Measurements from ENCODE around the gene GZMM.

Gene GZMM

DNA sequence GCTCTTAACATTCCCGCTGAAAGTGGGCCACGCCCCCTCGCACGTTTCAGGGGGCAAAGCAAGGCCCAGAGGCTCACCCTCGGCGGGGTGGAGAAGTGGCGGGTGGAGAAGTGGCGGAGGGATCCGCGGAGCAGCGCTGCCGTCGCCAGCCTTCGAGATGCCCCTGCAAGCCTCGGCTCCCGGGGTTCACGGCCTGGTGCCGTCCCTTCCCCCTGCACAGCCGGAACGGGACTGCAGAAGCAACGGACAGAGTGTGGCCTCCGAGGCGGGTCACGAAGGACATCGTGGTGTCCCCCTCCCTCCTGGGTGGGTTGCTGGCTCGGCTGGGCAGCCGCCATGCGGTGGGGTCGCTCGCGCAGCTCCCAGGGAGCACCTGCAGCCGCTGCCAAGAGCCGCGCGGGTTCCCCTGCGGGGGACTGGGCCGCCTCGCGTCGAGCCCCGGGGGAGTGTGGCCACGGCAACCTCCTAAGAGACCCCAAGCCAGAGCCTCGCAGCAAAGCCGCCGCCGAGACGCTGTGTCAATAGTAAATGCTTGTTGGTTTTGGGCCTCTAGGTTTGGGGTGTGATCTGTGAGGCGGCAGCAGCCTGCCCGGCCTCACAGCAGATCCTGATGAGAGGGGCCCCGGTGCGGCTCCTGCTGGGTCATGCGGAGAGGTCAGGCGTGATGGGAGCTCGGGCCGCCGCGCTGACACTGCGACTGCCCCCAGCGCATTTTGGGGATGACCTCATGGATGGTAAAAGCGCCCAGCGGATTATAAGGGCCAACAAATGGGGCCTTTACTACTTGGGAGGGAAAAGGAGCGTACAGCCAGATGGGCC, 31.1 kb upstream of the GZMM start:
- DNase-seq: no peak

DNA sequence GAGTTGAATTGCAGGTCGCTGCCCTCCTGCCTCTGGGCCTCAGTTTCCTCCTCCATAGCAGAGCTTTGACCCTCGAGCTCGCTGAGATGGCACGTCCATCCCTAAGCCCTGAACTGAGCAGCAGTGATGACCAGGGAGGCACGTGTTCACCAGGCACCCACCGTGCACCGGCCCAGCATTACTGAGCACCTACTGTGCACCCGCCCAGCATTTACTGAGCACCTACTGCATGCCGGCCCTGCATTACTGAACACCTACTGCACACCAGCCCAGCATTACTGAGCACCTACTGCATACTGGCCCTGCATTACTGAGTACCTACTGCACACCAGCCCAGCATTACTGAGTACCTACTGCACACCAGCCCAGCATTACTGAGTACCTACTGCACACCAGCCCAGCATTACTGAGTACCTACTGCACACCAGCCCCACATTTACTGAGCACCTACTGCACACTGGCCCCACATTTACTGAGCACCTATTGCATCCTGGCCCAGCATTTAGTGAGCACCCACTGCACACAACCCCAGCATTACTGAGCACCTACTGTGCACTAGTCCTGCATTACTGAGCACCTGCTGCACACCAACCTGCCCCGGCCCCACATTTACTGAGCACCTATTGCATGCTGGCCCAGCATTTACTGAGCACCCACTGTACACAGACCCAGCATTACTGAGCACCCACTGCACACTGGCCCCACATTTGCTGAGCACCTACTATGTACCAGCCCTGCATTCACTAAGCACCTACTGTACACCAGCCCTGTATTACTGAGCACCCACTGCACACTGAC, 30.3 kb upstream of the GZMM start:
- DNase-seq: no peak

DNA sequence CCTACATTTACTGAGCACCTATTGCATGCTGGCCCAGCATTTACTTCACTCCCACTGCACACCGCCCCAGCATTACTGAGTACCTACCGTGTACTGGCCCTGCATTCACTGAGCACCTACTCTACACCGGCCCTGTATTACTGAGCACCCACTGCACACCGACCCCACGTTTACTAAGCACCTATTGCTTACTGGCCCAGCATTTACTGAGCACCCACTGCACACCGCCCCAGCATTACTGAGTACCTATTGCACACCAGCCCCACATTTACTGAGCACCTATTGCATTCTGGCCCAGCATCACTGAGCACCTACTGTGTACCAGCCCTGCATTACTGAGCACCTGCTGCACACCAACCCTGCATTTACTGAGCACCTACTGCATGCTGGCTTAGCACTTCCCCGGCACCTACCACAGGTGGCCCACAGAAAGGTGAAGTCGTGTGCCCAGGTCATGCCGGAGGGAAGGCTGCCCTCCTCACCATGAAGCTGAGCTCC, 29.6 kb upstream of the GZMM start:
- no peak for DNase-seq

DNA sequence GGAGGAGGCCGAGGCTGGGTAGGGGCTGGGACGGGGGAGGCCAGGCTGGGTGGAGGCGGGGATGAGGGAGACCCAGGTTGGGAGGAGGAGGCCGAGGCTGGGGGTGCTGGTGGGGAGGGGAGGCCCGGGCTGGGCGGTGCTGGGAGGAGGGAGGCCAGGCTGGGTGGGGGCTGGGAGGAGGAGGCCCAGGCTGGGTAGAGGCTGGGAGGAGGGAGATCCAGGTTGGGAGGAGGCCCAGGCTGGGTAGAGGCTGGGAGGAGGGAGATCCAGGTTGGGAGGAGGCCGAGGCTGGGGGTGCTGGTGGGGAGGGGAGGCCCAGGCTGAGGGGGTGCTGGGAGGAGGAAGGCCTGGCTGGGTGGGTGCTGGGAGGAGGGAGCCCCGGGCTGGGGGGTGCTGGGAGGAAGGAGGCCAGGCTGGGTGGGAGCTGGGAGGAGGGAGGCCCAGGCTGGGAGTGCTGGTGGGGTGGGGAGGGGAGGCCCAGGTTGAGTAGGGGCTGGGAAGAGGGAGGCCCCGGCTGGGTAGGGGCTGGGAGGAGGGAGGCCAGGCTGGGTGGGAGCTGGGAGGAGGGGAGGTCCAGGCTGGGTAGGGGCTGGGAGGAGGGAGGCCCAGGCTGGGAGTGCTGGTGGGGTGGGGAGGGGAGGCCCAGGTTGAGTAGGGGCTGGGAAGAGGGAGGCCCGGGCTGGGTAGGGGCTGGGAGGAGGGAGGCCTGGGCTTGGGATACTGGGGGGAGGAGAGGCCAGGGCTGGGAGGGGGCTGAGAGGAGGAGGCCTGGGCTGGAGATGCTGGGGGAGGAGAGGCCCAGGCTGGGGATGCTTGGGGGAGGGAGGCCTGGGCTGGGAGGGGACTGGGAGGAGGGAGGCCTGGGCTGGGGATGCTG, 25.9 kb upstream of the GZMM start:
- DNase-seq: no peak

DNA sequence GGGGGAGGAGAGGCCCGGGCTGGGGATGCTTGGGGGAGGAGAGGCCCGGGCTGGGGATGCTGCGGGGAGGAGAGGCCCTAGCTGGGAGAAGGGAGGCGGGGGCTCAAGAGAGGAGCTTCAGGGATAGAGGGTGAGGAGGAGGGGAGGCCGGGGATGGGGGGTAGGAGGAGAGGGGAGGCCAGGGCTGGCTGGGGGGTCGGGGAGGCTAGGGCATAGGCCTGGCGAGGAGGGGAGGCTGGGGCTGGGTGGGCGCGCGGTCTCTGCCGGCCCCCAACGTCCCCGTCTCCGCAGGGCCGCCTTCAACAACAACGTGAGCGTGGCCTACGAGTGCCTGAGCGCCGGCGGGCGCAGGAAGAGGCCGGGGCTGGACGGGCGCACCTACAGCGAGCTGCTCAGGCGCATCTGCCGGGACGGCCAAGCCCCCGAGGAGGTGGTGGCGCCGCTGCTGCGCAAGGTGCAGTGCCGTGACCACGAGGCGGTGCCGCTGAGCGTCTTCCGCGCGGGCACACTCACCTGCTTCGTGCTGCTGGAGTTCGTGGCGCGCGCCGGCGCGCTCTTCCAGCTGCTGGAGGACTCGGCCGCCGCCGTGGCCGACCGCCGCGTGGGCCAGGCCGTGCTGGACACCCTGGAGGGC, 25.1 kb upstream of the GZMM start:
- no peak for DNase-seq

DNA sequence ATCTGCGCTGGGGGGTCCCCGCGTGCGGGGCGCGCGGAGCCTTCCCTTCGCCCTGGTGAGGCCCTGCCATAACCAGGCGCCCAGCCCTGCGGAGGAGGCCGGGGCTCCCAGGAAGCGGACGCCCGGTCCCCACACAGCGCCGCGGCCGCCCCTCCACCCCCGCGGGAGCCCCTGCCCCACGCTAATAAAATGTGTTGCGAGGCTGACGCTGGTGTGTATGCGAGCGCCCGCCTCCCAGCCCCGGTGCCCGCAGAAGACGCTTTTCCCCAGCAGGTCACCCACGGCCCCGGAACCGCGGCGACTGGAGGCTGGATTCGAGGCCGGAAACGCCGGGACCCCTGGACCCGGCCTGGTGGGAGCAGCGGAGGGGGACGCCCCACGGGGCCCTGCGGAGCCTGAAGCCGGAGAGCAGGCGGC, 24.4 kb upstream of the GZMM start:
- no peak for DNase-seq

DNA sequence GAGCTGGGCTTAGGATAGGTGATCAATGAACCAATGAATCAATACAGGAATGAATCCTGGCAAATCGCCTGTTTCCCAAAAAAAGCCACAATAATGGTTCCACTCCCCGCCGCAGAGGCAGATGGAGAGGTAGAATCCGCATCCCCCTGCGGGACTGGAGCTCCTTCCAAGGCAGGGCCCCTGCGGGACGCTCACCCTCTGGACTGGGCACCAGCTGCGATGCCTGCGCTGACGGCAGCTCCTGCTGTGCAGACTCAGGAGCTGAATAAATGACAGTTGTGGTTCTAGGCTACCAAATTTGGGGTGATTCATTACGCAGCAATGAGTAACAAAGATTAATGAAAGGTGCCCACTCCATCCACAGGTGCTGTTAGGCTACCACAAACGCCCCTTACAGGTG, 21.1 kb upstream of the GZMM start:
- no peak for DNase-seq

DNA sequence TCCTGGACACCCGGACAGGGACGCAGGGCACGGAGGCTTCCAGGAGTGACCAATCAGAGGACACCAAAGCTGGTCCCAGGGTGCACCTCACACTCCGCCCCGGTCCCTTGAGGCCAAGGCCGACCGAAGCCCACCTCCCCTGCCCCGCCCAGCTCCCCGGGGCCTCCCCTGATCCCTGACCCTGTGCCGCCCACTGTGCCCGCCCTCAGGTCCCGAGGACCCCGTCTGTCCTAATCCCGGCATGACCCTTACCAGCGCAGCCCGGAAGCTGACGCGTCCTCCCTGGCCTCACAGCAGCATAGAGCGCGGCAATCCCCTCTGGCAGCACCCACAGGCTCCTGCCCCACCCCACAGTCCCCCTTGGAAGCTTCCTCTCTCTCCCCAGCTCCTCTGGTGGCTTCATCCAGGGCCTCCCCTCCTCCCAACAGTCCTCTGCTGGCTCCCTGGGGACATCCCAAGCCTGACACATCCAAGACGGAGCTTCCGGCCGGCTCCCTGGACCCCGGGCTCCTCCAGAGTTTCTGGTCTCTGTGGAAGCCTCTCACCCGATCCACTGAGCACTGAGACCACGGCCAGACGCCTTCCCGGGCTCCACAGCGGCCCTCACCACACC, 19.7 kb upstream of the GZMM start:
- no peak for DNase-seq

DNA sequence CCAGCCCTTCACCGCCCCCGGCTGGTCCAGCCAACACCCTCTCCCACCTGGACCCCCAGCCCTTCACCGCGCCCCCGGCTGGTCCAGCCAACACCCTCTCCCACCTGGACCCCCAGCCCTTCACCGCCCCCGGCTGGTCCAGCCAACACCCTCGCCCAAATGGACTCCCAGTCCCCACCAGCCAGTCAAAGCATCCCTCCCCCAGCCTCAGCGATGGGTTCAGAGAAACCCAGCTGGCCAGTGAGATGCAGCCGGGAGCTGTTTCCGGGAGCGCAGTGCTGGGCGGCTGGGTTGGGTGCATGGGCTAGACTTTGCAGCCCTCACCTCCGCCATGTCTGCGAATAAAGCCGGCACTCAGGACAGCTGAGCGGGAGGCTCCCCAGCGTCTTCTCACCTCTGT, 18.8 kb upstream of the GZMM start:
- no peak for DNase-seq

DNA sequence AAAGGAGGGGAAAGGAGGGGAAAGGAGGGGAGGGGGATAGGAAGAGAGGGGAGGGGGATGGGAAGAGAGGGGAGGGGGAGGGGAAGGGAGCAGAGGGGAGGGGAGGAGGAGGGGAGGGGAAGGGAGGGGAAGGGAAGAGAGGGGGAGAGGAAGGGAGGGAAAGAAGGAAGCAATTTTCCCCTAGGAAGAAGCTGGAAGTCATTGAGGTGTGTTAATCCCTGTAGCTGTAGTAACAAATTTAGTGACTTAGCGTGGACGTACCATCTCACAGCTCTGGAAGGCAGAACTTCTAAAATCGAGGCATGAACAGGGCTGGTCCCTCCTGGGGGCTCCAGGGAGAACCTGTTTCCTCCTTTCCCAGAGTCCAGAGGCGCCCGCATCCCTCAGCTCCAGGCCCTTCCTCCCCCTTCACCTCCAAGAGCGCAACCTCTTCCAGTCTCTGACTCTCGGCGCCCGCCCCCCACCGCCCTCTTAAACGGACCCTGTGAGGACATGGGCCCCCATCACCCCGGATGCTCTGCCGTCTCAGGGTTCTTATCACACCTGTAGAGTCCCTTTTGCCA, 17.9 kb upstream of the GZMM start:
- DNase-seq: no peak

DNA sequence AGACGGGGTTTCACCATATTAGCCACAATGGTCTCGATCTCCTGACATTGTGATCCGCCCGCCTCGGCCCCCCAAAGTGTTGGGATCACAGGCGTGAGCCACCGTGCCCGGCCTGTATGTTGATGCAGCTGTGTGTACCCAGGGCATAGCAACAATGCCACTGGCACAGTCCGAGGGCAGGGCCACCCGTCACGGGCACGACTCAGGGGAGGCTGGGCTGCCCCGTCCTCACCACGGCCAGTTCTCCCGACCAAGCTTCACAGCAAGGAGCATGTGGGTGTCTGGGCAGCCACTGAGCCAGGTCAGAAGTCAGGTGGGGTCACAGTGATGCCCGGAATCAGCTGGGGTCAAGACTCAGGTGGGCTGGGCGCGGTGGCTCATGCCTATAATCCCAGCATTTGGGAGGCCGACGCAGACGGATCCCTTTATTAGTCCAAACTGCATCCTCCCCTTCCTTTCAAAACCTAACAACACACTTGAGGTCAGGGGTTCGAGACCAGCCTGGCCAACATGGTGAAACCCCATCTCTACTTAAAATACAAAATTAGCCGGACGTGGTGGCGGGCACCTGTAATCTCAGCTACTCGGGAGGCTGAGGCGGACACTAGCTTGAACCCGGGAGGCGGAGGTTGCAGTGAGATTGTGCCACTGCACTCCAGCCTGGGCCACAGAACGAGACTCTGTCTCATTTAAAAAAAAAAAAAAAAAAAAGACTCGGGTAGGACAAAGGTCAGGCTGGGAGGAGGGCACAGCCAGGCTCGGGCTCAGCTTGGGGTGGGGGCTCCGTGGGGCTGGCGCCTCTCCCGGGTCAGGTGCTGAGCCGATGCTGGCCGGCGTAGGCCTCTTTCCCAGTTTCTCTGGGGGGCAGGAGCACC, 13.5 kb upstream of the GZMM start:
- no peak for DNase-seq

DNA sequence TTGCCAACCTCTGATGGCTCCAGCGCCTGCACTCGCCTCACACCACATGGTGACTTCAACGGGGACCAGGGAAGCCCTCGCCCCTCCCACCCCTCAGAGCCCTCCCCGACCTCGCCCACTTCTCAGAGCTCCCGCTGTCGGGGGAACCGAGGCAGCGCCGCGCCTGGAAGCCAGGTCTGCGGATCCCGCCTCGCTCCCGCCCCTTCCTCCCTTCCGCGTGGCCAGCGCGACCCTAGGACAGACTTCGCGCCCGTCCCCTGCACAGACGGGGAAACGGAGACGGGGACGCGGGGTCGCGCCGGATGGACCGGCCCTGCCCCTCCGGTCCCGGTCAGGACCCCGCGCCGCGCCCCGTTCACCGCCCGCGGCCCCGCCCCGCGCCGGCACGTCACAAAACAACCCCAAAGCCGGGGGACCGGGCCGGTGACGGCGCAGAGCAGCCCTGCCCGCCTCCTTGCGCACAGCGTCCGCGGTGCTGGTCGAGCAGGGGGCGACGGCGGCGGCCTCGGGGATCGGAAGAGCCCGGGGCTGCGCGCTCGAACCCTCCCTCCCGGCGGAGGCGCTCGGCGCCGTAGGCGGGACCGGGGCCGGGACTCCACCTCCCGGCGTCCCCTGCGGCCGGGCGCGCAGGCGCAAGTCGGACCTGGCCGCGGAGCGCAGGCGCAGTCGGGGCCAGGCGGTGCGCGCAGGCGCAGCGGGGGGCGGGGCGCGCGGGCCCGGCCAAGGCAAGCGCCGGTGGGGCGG, 12.7 kb upstream of the GZMM start:
- peak; percentile 79 for DNase-seq

DNA sequence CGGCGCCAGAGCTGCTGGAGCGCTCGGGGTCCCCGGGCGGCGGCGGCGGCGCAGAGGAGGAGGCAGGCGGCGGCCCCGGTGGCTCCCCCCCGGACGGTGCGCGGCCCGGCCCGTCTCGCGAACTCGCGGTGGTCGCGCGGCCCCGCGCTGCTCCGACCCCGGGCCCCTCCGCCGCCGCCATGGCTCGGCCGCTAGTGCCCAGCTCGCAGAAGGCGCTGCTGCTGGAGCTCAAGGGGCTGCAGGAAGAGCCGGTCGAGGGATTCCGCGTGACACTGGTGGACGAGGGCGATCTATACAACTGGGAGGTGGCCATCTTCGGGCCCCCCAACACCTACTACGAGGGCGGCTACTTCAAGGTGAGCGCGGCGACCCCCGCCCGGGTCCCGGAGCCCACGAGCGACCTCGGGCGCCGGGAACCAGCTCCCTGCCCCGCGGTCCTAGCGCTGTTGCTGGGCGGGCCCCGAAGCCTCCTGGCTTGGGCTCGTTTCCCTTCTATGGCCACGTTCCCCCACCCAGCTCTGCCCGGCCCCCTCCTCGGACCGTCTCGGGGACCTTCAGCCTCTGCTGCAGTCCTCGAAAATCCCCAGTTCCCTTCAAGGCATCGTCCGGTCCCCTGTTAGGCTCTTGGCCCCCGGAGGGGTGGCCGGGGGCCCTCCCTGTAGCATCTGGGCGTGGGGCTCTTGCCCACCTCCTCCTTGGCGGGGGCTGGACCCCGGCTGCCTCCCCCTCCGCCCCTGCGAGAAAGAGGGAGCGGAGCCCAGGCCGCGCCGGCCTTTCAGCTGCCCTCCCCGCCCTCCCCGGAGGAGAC, 11.9 kb upstream of the GZMM start, which contains the start of gene CDC34:
Gene CDC34, plus strand, starts transcription at position 8 of the 808 bp plus-strand sequence. Its CDS starts 172 bp downstream, at position 180.
- DNase-seq: no peak

DNA sequence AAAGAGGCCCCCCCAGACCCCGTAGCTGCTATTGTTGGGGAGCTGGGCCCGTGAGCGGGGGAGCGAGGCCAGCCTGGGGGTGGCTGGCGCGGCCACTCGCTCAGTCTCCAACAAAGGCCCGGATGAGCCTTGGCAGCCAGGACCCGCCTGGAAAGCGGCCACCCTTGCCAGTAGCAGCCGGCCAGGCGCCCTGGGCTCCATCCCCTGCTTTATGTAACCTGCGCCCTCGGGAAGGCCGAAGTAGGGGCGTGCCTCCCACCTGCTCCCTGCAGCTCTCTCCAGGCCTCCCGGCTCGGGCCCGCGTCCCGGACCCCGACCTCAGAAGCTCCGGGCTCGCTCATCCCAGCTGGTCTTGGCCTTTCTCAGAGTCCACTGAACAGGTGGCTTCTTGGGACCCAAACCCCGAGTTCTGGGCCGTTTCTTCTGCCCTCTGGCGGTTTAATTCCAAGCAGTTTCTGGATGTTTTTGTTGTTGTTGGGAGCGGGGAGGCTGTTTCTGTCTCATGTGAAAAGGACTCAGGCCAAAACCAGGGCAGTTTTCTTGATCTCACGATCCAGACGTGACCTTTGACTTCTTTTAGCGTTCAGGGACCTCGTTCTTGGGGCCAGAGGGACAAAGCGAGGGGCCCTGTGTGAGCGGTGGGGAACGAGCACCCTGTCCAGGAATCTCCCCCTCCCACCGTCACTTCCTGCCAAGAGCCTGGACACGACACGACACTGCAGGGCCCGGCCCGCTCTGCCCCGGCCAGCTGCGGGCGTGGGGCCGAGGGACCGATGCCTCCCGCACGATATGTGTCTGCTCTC, 11.1 kb upstream of the GZMM start:
- DNase-seq: peak; percentile 61

DNA sequence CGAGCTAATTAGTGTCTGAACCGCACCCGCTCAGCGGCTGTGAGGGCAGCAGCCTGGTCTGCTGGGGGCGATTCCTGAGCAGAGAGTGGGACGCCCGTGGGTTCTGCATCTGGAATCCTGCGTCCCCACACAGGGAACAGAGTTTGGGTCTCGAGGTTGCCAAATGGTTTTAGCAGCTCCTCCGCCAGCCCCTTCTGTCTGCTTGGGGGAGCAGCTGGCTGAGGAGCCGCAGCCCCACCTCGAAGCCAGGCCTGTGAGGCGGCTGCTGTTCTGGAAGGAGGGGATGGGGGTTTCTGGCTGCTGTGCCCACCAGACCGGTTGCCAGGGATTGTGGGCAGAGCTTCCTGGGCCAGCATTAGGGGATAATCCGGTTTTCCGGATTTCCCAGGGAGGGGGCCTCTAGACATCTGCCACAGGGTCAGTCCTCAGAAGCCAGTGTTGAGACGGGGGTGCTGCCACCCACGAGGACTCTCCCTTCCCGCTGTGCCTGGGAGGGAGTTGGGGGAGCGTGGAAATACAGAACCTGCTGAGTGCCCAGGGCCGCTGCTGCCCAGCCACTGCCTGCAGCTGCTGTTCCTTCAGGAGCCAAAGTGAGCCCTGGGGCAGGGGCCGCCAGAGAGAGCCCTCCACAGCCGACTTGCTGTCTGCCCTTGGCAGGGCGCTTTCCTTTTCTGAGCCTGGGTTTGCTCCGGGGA, 10.3 kb upstream of the GZMM start:
- no peak for DNase-seq

DNA sequence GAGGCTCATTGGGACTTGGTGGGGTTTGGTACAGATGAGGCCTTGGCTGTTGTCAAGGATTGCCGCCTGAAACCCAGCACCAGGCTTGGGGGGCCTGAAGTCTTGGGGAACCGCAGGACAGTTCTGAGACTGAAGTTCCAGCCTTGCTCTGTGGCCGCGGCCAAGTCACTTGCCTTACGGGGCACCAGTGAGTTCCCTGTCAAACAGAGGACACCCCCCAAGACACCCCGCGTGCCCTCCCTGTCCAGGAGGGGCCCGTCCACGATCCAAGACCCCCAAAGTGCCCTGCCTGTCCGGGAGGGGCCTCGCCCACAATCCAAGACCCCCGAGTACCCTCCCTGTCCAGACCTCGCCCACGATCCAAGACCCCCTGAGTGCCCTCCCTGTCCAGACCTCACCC, 9.8 kb upstream of the GZMM start:
- no peak for DNase-seq
